IMR-90 (cell line): ENCODE data around the gene ZNF530. TPM values are rescaled to one million over a fixed set of nuclear protein-coding genes. Genes with fewer than 3 reads are reported as not detected.

ENCODE experiments used
- ATAC-seq: fragments of 200-7000 bp; cut with Tn5 transposase; 2 replicates; pipeline ENCODE4 v1.9.1; 2020; ENCODE audit warnings: low read depth, mild to moderate bottlenecking, moderate library complexity
- Bru-seq: library from RNA; stranded (reverse); fragments of 400-500 nt; gene quantifications from one replicate; lab custom pipeline; 2021; lab: Mats Ljungman, UMichigan
- BruChase-seq, 2 experiments: library from RNA; stranded (reverse); fragments of 400-500 nt; gene quantifications; one replicate each; lab custom pipeline; 2021; lab: Mats Ljungman, UMichigan
- BruUV-seq: library from RNA; stranded (reverse); fragments of 400-500 nt; replicated peaks from 2 replicates; lab custom pipeline; 2021; lab: Mats Ljungman, UMichigan
- CTCF ChIA-PET: fragments of 300-600 bp; formaldehyde crosslinking; extraction: SDS; loops from one replicate; lab custom pipeline; 2021; ENCODE audit warnings: antibody characterized with exemption; lab: Yijun Ruan, JAX
- POLR2A ChIA-PET: fragments of 300-600 bp; sonication (Branson Sonifier 250); formaldehyde crosslinking; loops from one replicate; lab custom pipeline; 2022; ENCODE audit warnings: antibody characterized with exemption; ENCODE audit not compliant: unreplicated experiment; lab: Charles Lee
- DNase-seq: peaks from one replicate; pipeline ENCODE4 v3.0.0; 2013
- H2AFZ ChIP-seq: replicated peaks from 2 replicates; pipeline ENCODE3; 2013; ENCODE audit warnings: low read length, mild to moderate bottlenecking; ENCODE audit not compliant: poor library complexity
- H2AK5ac ChIP-seq: 2 replicates; pipeline ENCODE4 v1.6.1; 2013; ENCODE audit warnings: low read depth, low read length, inconsistent platforms
- H2AK9ac ChIP-seq: replicated peaks from 2 replicates; pipeline ENCODE3; 2013; ENCODE audit warnings: mild to moderate bottlenecking, low read depth, low read length, moderate library complexity; ENCODE audit not compliant: poor library complexity
- H2BK120ac ChIP-seq: 2 replicates; pipeline ENCODE4 v1.6.1; 2013; ENCODE audit warnings: low read depth, low read length, inconsistent platforms
- H2BK15ac ChIP-seq: 3 replicates; pipeline ENCODE4 v1.6.1; 2013; ENCODE audit warnings: low read depth, low read length, inconsistent platforms
- H2BK20ac ChIP-seq: 2 replicates; pipeline ENCODE4 v1.6.1; 2013; ENCODE audit warnings: low read depth, mild to moderate bottlenecking, inconsistent platforms, low read length, moderate library complexity
- H2BK5ac ChIP-seq: 2 replicates; pipeline ENCODE4 v1.6.1; 2013; ENCODE audit warnings: mild to moderate bottlenecking, low read depth, low read length, inconsistent platforms; ENCODE audit not compliant: poor library complexity, severe bottlenecking
- H3K14ac ChIP-seq: replicated peaks from 2 replicates; pipeline ENCODE4 v1.6.1; 2013; ENCODE audit warnings: low read depth, low read length, inconsistent platforms
- H3K18ac ChIP-seq: 2 replicates; pipeline ENCODE4 v1.6.1; 2013; ENCODE audit warnings: low read depth, low read length, control low read depth
- H3K23ac ChIP-seq: 2 replicates; pipeline ENCODE4 v1.6.1; 2013; ENCODE audit warnings: low read depth, low read length, inconsistent platforms
- H3K27ac ChIP-seq: 2 replicates; pipeline ENCODE4 v1.5.1; 2013; ENCODE audit warnings: mild to moderate bottlenecking, control low read depth, low read length; ENCODE audit not compliant: insufficient read depth
- H3K27me3 ChIP-seq: 2 replicates; pipeline ENCODE4 v1.6.1; 2013; ENCODE audit warnings: low read length; ENCODE audit not compliant: control insufficient read depth, insufficient read depth
- H3K36me3 ChIP-seq: 2 replicates; pipeline ENCODE4 v1.6.1; 2013; ENCODE audit warnings: low read length, mixed read lengths; ENCODE audit not compliant: control insufficient read depth, insufficient read depth
- H3K4ac ChIP-seq: 2 replicates; pipeline ENCODE4 v1.6.1; 2013; ENCODE audit warnings: low read depth, low read length, inconsistent platforms
- H3K4me1 ChIP-seq: 2 replicates; pipeline ENCODE4 v1.6.1; 2013; ENCODE audit warnings: low read length, mixed read lengths; ENCODE audit not compliant: control insufficient read depth, insufficient read depth
- H3K4me2 ChIP-seq: 2 replicates; pipeline ENCODE4 v1.6.1; 2013; ENCODE audit warnings: low read depth, mild to moderate bottlenecking, control low read depth, low read length, moderate library complexity
- H3K4me3 ChIP-seq: 2 replicates; pipeline ENCODE4 v1.5.1; 2013; ENCODE audit warnings: low read depth, mild to moderate bottlenecking, control low read depth, low read length, moderate library complexity; ENCODE audit not compliant: insufficient read depth
- H3K56ac ChIP-seq: 2 replicates; pipeline ENCODE4 v1.6.1; 2013; ENCODE audit warnings: low read length, inconsistent platforms; ENCODE audit not compliant: insufficient read depth; ENCODE audit errors: extremely low read depth
- H3K79me1 ChIP-seq, 2 experiments: 2 replicates each; pipeline ENCODE4 v1.6.1; 2013; ENCODE audit warnings: low read length in 2 of 2, inconsistent platforms in 1 of 2, low read depth in 1 of 2
- H3K9ac ChIP-seq: 2 replicates; pipeline ENCODE4 v1.6.1; 2013; ENCODE audit warnings: low read depth, low read length, control low read depth
- H3K9me1 ChIP-seq: 2 replicates; pipeline ENCODE4 v1.6.1; 2013; ENCODE audit warnings: low read length, inconsistent platforms; ENCODE audit not compliant: insufficient read depth
- H3K9me3 ChIP-seq: 2 replicates; pipeline ENCODE4 v1.6.1; 2013; ENCODE audit warnings: low read length; ENCODE audit not compliant: control insufficient read depth, insufficient read depth
- H4K20me1 ChIP-seq: 2 replicates; pipeline ENCODE4 v1.6.1; 2013; ENCODE audit warnings: low read length, inconsistent platforms; ENCODE audit not compliant: insufficient read depth
- H4K5ac ChIP-seq: 2 replicates; pipeline ENCODE4 v1.6.1; 2013; ENCODE audit warnings: mild to moderate bottlenecking, low read depth, low read length, control low read depth
- H4K8ac ChIP-seq, 2 experiments: 2 replicates each; pipeline ENCODE4 v1.6.1; 2013; ENCODE audit warnings: low read depth in 2 of 2, low read length in 2 of 2, control low read depth in 1 of 2, inconsistent platforms in 1 of 2
- H4K91ac ChIP-seq: 2 replicates; pipeline ENCODE4 v1.6.1; 2013; ENCODE audit warnings: low read depth, low read length, inconsistent platforms; ENCODE audit not compliant: insufficient read depth
- BHLHE40 ChIP-seq: fragments of 150-350 bp; IDR thresholded peaks from 2 replicates; pipeline ENCODE4 v1.6.1; 2016; ENCODE audit warnings: mild to moderate bottlenecking, low read depth, low read length
- CEBPB ChIP-seq: IDR thresholded peaks from 2 replicates; pipeline ENCODE4 v1.6.1; 2012; ENCODE audit warnings: low read depth, low read length, improper control_type of control experiment
- FOS ChIP-seq: fragments of 150-350 bp; IDR thresholded peaks from 2 replicates; pipeline ENCODE4 v1.6.1; 2016; ENCODE audit warnings: low read depth, low read length
- MAFK ChIP-seq: IDR thresholded peaks from 2 replicates; pipeline ENCODE4 v1.6.1; 2012; ENCODE audit warnings: low read depth, low read length, improper control_type of control experiment
- MAZ ChIP-seq: IDR thresholded peaks from 2 replicates; pipeline ENCODE4 v1.6.1; 2012; ENCODE audit warnings: low read depth, mild to moderate bottlenecking, low read length, improper control_type of control experiment, moderate library complexity, borderline replicate concordance
- MXI1 ChIP-seq: IDR thresholded peaks from 2 replicates; pipeline ENCODE4 v1.6.1; 2012; ENCODE audit warnings: low read depth, mild to moderate bottlenecking, low read length, moderate library complexity, borderline replicate concordance
- NFE2L2 ChIP-seq: fragments of 150-350 bp; IDR thresholded peaks from 2 replicates; pipeline ENCODE4 v1.6.1; 2016; ENCODE audit warnings: low read depth, mild to moderate bottlenecking, low read length
- POLR2A ChIP-seq: IDR thresholded peaks from 2 replicates; pipeline ENCODE4 v1.6.1; 2012; ENCODE audit warnings: mild to moderate bottlenecking, low read depth, low read length
- RFX5 ChIP-seq: IDR thresholded peaks from 2 replicates; pipeline ENCODE4 v1.8.0; 2012; ENCODE audit warnings: low read depth, mild to moderate bottlenecking, low read length, moderate library complexity
- SMC3 ChIP-seq: fragments of 150-350 bp; IDR thresholded peaks from 2 replicates; pipeline ENCODE4 v1.6.1; 2016; ENCODE audit warnings: low read depth, mild to moderate bottlenecking, antibody characterized with exemption, low read length, moderate library complexity
- WGBS, 2 experiments: methylation state at CpG; one replicate each; pipeline versions ENCODE4 v1.1.5 to v1.1.7; 2013; ENCODE audit warnings: missing lambda C conversion rate in 2 of 2; ENCODE audit not compliant: insufficient read length in 1 of 2; ENCODE audit errors: extremely low coverage in 2 of 2; 5-methylcytosine and 5-hydroxymethylcytosine counted together
- dilution Hi-C: fragments of 300-500 bp; cut with HindIII; formaldehyde crosslinking; loops from one replicate; pipeline ENCODE4 v1.14.3; 2018; ENCODE audit warnings: low sequenced_read_pairs; ENCODE audit not compliant: unreplicated experiment
- in situ Hi-C: fragments of 300-500 bp; cut with MboI; formaldehyde crosslinking; loops from 3 replicates; pipeline ENCODE4 v1.14.3; 2019; ENCODE audit warnings: low sequenced_read_pairs, inconsistent platforms, mixed read lengths
- intact Hi-C: fragments of 100-400 bp; cut with micrococcal nuclease; formaldehyde crosslinking; loops from 2 replicates; pipeline ENCODE4 v1.10.0; 2022
- long read RNA-seq: library from polyadenylated mRNA; unstranded; transcript quantifications from one replicate; pipeline ENCODE4 v2.0.0, GENCODE V29; 2021; ENCODE audit not compliant: unreplicated experiment
- polyA plus RNA-seq, 3 experiments: library from polyadenylated mRNA; depleted of rRNA; stranded (reverse); fragments of >200 nt; gene quantifications; 2 replicates each; pipeline ENCODE4 v1.2.3, GENCODE V29; 2012; ENCODE audit warnings: low replicate concordance in 1 of 3
- total RNA-seq: library from RNA; depleted of rRNA; stranded (reverse); fragments of >200 nt; gene quantifications from 2 replicates; pipeline ENCODE4 v1.2.3, GENCODE V29; 2012; rRNA removed

ZNF530 gene
- total RNA-seq (4.4 and 6.6 TPM in 2 replicates), polyA plus RNA-seq (2012; rRNA removed) (2.9 and 3.0 TPM in 2 replicates), Bru-seq, nascent RNA (percentile 58 among the genes with signal in this experiment), BruChase-seq, experiment 1, labeled RNA remaining after a 6-hour chase (percentile 57 among the genes with signal in this experiment), BruChase-seq, experiment 2, labeled RNA remaining after a 2-hour chase (percentile 58 among the genes with signal in this experiment)
- 1.9 and 4.0 TPM in 2 replicates for polyA plus RNA-seq (2012; cell fraction: cytosol; rRNA removed)
- 1.8 and 4.4 TPM in 2 replicates for polyA plus RNA-seq (2012; cell fraction: nucleus; rRNA removed; ENCODE audit: low replicate concordance)
- long read RNA-seq, partial matches to known transcripts, result 0 of 7 reads
- long read RNA-seq, other reads (novel, unspliced or antisense), result 4 of 7 reads

GRCh38 chr19:57599761-57600383 is at the start of gene ZNF530:
Gene ZNF530, plus strand, starts transcription at chr19:57599885. Its CDS starts 4,461 bp downstream, at chr19:57604346.
- Histone ChIP-seq H3K9ac (peak within 1 kb of the TSS; percentile 55), H4K91ac (no peak within 1 kb of the TSS; the same call in 1 of the 2 replicates), H3K14ac (no peak within 1 kb of the TSS), H3K9me3 (no peaks in the 10 kb centered on the region; the same call in 1 of the 2 replicates), H3K56ac (no peak within 1 kb of the TSS), H3K27ac (peak within 1 kb of the TSS; percentile 13; the same call in 1 of the 2 replicates), H3K9me1 (no peaks in the 10 kb centered on the region), H3K4ac (no peak within 1 kb of the TSS), H3K23ac (0 out of 2 replicates have a peak within 1 kb of the TSS, but pooled peaks have one; percentile 25), H3K4me1 (no peaks in the 10 kb centered on the region), H3K27me3 (no peaks in the 10 kb centered on the region), H2BK15ac (no peak within 1 kb of the TSS), H2BK20ac (no peak within 1 kb of the TSS), H3K4me2 (peak within 1 kb of the TSS; percentile 82), H2AFZ (peak within 1 kb of the TSS; percentile 98), H3K36me3 (peaks cover 2% of the 10 kb centered on the region; the same call in 1 of the 2 replicates), H2AK9ac (peak within 1 kb of the TSS; percentile 55), H4K5ac (peak within 1 kb of the TSS; percentile 78), H4K20me1 (no peaks in the 10 kb centered on the region), H3K79me1 (peaks cover 17 to 23% of the 10 kb centered on the region in 2 experiments), H3K4me3 (peak within 1 kb of the TSS; percentile 75), H2BK120ac (no peak within 1 kb of the TSS), H4K8ac (peak within 1 kb of the TSS; percentile 40 to 79), H2AK5ac (no peak within 1 kb of the TSS), H2BK5ac (no peak within 1 kb of the TSS), H3K18ac (no peak within 1 kb of the TSS)
- DNase-seq, result peak; percentile 91
- CTCF ChIA-PET, result no interaction called here
- intact Hi-C loops, result no loop called here
- in situ Hi-C loops, result no loop called here
- TF ChIP-seq NFE2L2, result no peak
- no peak for TF ChIP-seq POLR2A
- TF ChIP-seq MAFK, result no peak
- peak; percentile 56; the same call in 1 of the 2 replicates for TF ChIP-seq MXI1
- no peak for TF ChIP-seq RFX5
- peak; percentile 97 for TF ChIP-seq MAZ
- TF ChIP-seq BHLHE40, result no peak
- no peak for TF ChIP-seq CEBPB
- TF ChIP-seq SMC3, result no peak
- TF ChIP-seq FOS, result no peak
- POLR2A ChIA-PET, result no interaction called here
- WGBS, 2 experiments, result 0% methylated on average over 35 of the region's 53 CpGs; no CpG with 5 or more reads in 1 of the 2 experiments
- dilution Hi-C loops, result no loop called here
- BruUV-seq, result no TSS peak
- peak; percentile 98 for ATAC-seq
